K562 (cell line): ENCODE results near the gene FAM117A. TPM values are rescaled to one million over a fixed set of nuclear protein-coding genes. Genes with fewer than 3 reads are reported as not detected.

Experiments used
- FOXM1 ChIP-seq, 2 experiments: fragments of 450-650 bp in 1 of 2; sonication (generic) in 1 of 2; formaldehyde crosslinking in 1 of 2; IDR thresholded peaks; 2 replicates each; pipeline versions ENCODE4 v1.6.1 to v1.9.0; 2017 to 2022; ENCODE audit warnings: low read depth in 2 of 2, mild to moderate bottlenecking in 2 of 2, missing genetic modification reagents in 1 of 2, moderate library complexity in 1 of 2
- HSF4 ChIP-seq: fragments of 250-450 bp; sonication (Bioruptor Pico); IDR thresholded peaks from 2 replicates; pipeline ENCODE4 v2.1.2; 2022; ENCODE audit warnings: mild to moderate bottlenecking, moderate library complexity, borderline replicate concordance
- MGA ChIP-seq: fragments of 450-650 bp; IDR thresholded peaks from 2 replicates; pipeline ENCODE4 v1.6.1; 2016; ENCODE audit warnings: mild to moderate bottlenecking, moderate library complexity
- NR3C1 ChIP-seq: sonication (generic); formaldehyde crosslinking; IDR thresholded peaks from 2 replicates; pipeline ENCODE4 v1.8.1; 2022; ENCODE audit warnings: missing genetic modification reagents
- STAT5B ChIP-seq: fragments of 250-450 bp; sonication (Bioruptor Pico); IDR thresholded peaks from 2 replicates; pipeline ENCODE4 v1.8.0; 2021; ENCODE audit warnings: mild to moderate bottlenecking, inconsistent platforms
- ZBTB12 ChIP-seq: fragments of 250-450 bp; sonication (Bioruptor Pico); IDR thresholded peaks from 2 replicates; pipeline ENCODE4 v1.4.0; 2020
- ZNF184 ChIP-seq: sonication (generic); formaldehyde crosslinking; IDR thresholded peaks from 2 replicates; pipeline ENCODE4 v1.5.0; 2020; ENCODE audit warnings: missing genetic modification reagents
- ZNF347 ChIP-seq: fragments of 450-650 bp; formaldehyde crosslinking; IDR thresholded peaks from 2 replicates; pipeline ENCODE4 v1.4.0; 2020; ENCODE audit warnings: low read depth, mild to moderate bottlenecking, moderate library complexity
- polyA plus RNA-seq, 8 experiments: library from polyadenylated mRNA; depleted of rRNA in 4 of 8; stranded (reverse) in 5 of 8; unstranded in 3 of 8; fragments of >200 nt; fragmentation: Nextera tagmentation in 2 of 8; fragmentation: Illumina TruSeq in 1 of 8; extraction: Ambion mirVana in 2 of 8; extraction: Trizol in 1 of 8; gene quantifications; 2 replicates each; pipeline versions ENCODE4 v1.2.1 to v1.2.3, GENCODE V29; 2011 to 2014; ENCODE audit warnings: inconsistent platforms in 1 of 8, missing spikeins in 1 of 8
- total RNA-seq, 7 experiments: library from RNA; depleted of rRNA in 6 of 7; stranded (reverse); fragments of >200 nt in 6 of 7; fragmentation: Illumina TruSeq in 2 of 7; extraction: Trizol in 2 of 7; gene quantifications; 2 replicates each; pipeline versions ENCODE4 v1.2.1 to v1.2.3, GENCODE V29; 2011 to 2021; ENCODE audit warnings: low replicate concordance in 1 of 7
- TF ChIP-seq, protein P1 (sequence below): IDR thresholded peaks from 2 replicates; pipeline ENCODE4 v1.6.1; 2014; ENCODE audit warnings: antibody characterized with exemption
- TF ChIP-seq, protein P2 (sequence below), 2 experiments: fragments of 450-650 bp in 1 of 2; sonication (generic) in 1 of 2; formaldehyde crosslinking in 1 of 2; IDR thresholded peaks in 1 of 2; conservative IDR thresholded peaks in 1 of 2; 2 replicates each; pipeline versions ENCODE4 v1.6.1 to v1.8.1; 2016 to 2023; ENCODE audit warnings: mild to moderate bottlenecking in 2 of 2, moderate library complexity in 2 of 2, inconsistent platforms in 1 of 2, missing genetic modification reagents in 1 of 2

The FAM117A gene
- total and polyA plus RNA-seq, 9 of the 15 experiments (the other 6 are each of a cell fraction or from before 2014, with no cell fraction given) = 3.1 to 79.7 (median 36.6) TPM

DNA sequence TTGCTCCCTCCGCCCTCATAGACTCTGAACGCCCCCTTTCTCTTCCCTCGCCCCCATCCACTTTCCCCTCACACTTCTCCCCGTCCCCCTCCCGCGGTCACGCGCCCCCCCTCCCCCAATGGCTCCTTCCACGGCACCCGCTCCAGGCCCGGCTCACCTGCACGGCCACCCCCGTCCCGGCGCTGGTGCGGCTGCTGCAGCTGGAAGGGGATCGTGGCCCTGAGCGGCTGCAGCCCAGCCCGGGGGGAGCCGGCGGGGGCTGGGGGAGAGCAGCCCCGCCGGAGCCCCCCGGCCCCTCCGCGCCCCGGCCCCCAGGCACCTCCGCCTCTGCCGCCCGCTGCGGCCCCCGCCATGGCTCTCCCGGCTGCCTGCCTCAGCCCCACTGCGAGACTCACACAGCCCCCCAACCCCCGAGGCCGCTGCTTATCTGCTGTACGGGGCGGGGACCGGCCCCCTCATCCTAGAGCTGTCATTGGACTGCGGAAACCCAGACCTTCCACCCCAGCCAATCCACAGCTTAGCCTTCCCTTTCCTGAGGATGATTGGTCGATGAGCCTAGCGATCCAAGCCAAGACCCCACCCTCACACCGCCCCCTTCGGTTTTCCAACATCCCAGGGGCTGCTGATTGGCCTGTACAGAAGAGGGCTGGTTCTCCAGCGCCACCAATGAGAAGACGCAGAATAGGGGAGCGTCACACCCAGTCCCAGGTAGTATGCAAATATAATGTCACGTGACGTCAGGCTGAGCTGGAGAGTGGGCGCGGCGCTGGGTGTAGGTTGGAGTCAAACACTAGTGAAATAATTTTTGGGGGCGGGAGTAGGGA is at the start of gene FAM117A (continued):
- TF ChIP-seq, protein P1, sequence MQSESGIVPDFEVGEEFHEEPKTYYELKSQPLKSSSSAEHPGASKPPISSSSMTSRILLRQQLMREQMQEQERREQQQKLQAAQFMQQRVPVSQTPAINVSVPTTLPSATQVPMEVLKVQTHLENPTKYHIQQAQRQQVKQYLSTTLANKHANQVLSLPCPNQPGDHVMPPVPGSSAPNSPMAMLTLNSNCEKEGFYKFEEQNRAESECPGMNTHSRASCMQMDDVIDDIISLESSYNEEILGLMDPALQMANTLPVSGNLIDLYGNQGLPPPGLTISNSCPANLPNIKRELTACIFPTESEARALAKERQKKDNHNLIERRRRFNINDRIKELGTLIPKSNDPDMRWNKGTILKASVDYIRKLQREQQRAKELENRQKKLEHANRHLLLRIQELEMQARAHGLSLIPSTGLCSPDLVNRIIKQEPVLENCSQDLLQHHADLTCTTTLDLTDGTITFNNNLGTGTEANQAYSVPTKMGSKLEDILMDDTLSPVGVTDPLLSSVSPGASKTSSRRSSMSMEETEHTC = peak; percentile 48; the same call in 1 of the 2 replicates
- TF ChIP-seq MGA (0 out of 2 replicates have a peak, but pooled peaks have one; percentile 5), ZNF347 (no peak), FOXM1 (IDR thresholded peaks at IDR 0.05; ENCODE audit: low read depth) (no peak), FOXM1 (CRISPR knock-in tag; IDR thresholded peaks at IDR 0.05; ENCODE audit: low read depth) (0 out of 2 replicates have a peak, but pooled peaks have one; percentile 42), NR3C1 (no peak), STAT5B (no peak), ZBTB12 (CRISPR knock-in tag) (peak; percentile 55; the same call in 1 of the 2 replicates), HSF4 (CRISPR knock-in tag) (no peak), ZNF184 (CRISPR knock-in tag) (no peak)
- TF ChIP-seq, protein P2, sequence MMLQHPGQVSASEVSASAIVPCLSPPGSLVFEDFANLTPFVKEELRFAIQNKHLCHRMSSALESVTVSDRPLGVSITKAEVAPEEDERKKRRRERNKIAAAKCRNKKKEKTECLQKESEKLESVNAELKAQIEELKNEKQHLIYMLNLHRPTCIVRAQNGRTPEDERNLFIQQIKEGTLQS (IDR thresholded peaks at IDR 0.05) = peak; percentile 64; the same call in 1 of the 2 replicates
- TF ChIP-seq, protein P2 (CRISPR knock-in tag; conservative IDR thresholded peaks at IDR 0.05) = no peak
